WTC11 (cell line): ENCODE data around the gene GSX1. TPM values are rescaled to one million over a fixed set of nuclear protein-coding genes. Genes with fewer than 3 reads are reported as not detected.

ENCODE experiments used
- ATAC-seq: fragments of 200-7000 bp; cut with Tn5 transposase; 2 replicates; pipeline ENCODE4 v1.10.0; 2021; ENCODE audit warnings: mild to moderate bottlenecking, moderate library complexity
- CTCF ChIA-PET: fragments of 300-600 bp; sonication (Branson Sonifier 250); formaldehyde crosslinking; loops from one replicate; lab custom pipeline; 2021; ENCODE audit warnings: antibody characterized with exemption; lab: Charles Lee
- POLR2A ChIA-PET: fragments of 350-600 bp; sonication (Branson Sonifier 250); formaldehyde crosslinking; loops from one replicate; lab custom pipeline; 2021; ENCODE audit warnings: antibody characterized with exemption; lab: Charles Lee
- DNase-seq: peaks from one replicate; pipeline ENCODE4 v3.0.0; 2021; ENCODE audit warnings: low spot score
- H3K27ac Mint-ChIP-seq: 2 replicates; pipeline ENCODE4 v1.8.0; 2021; ENCODE audit warnings: mixed read lengths
- H3K27me3 Mint-ChIP-seq: 2 replicates; pipeline ENCODE4 v1.8.0; 2021; ENCODE audit warnings: low read depth, mild to moderate bottlenecking, moderate library complexity, mixed read lengths
- H3K36me3 Mint-ChIP-seq: 2 replicates; pipeline ENCODE4 v1.8.0; 2021; ENCODE audit warnings: mixed read lengths
- H3K4me1 Mint-ChIP-seq: 2 replicates; pipeline ENCODE4 v1.8.0; 2022; ENCODE audit warnings: mixed read lengths
- H3K4me3 Mint-ChIP-seq: 2 replicates; pipeline ENCODE4 v1.8.0; 2021; ENCODE audit warnings: mild to moderate bottlenecking, moderate library complexity, mixed read lengths
- H3K9me3 Mint-ChIP-seq: 2 replicates; pipeline ENCODE4 v1.8.0; 2021; ENCODE audit warnings: mixed read lengths
- ATF1 ChIP-seq: sonication (generic); formaldehyde crosslinking; IDR thresholded peaks from 2 replicates; pipeline ENCODE4 v1.8.1; 2023; ENCODE audit warnings: mild to moderate bottlenecking, moderate library complexity, missing genetic modification reagents
- EMX1 ChIP-seq: fragments of 250-450 bp; sonication (Bioruptor Pico); IDR thresholded peaks from 2 replicates; pipeline ENCODE4 v1.8.0; 2021; ENCODE audit warnings: mild to moderate bottlenecking
- FOXJ3 ChIP-seq: sonication (generic); formaldehyde crosslinking; IDR thresholded peaks from 2 replicates; pipeline ENCODE4 v1.9.0; 2021; ENCODE audit warnings: missing genetic modification reagents, mild to moderate bottlenecking, borderline replicate concordance
- GRHL2 ChIP-seq: fragments of 250-450 bp; sonication (Bioruptor Pico); IDR thresholded peaks from 2 replicates; pipeline ENCODE4 v1.8.0; 2022; ENCODE audit warnings: mild to moderate bottlenecking, moderate library complexity; ENCODE audit not compliant: insufficient replicate concordance, severe bottlenecking
- NFE2L1 ChIP-seq: sonication (generic); formaldehyde crosslinking; IDR thresholded peaks from 2 replicates; pipeline ENCODE4 v1.8.1; 2023; ENCODE audit warnings: missing genetic modification reagents
- NR3C1 ChIP-seq: sonication (generic); formaldehyde crosslinking; conservative IDR thresholded peaks from 2 replicates; pipeline ENCODE4 v1.8.1; 2023; ENCODE audit warnings: low read depth, mild to moderate bottlenecking, missing genetic modification reagents
- OVOL2 ChIP-seq: fragments of 250-450 bp; sonication (Bioruptor Pico); IDR thresholded peaks from 2 replicates; pipeline ENCODE4 v1.9.0; 2021; ENCODE audit warnings: mild to moderate bottlenecking, borderline replicate concordance
- ZBTB21 ChIP-seq: sonication (generic); formaldehyde crosslinking; IDR thresholded peaks from 2 replicates; pipeline ENCODE4 v1.8.1; 2023; ENCODE audit warnings: mild to moderate bottlenecking, missing genetic modification reagents, borderline replicate concordance
- ZNF138 ChIP-seq: sonication (generic); formaldehyde crosslinking; conservative IDR thresholded peaks from 2 replicates; pipeline ENCODE4 v1.8.1; 2022; ENCODE audit warnings: mild to moderate bottlenecking, moderate library complexity, missing genetic modification reagents
- ZNF232 ChIP-seq: sonication (generic); formaldehyde crosslinking; IDR thresholded peaks from 2 replicates; pipeline ENCODE4 v1.8.0; 2022; ENCODE audit warnings: mild to moderate bottlenecking, missing genetic modification reagents
- ZNF263 ChIP-seq: sonication (generic); formaldehyde crosslinking; IDR thresholded peaks from 2 replicates; pipeline ENCODE4 v1.8.1; 2022; ENCODE audit warnings: low read depth, mild to moderate bottlenecking, moderate library complexity, missing genetic modification reagents
- total RNA-seq: library from RNA; stranded (reverse); gene quantifications from 3 replicates; pipeline ENCODE4 v1.2.3, GENCODE V29; 2021
- TF ChIP-seq, protein P1 (sequence below): fragments of 250-450 bp; sonication (Bioruptor Pico); IDR thresholded peaks from 2 replicates; pipeline ENCODE4 v1.8.0; 2021; ENCODE audit warnings: mild to moderate bottlenecking
- TF ChIP-seq, protein P2 (sequence below): fragments of 200-600 bp; IDR thresholded peaks from 2 replicates; pipeline ENCODE4 v1.8.0; 2022; ENCODE audit warnings: antibody characterized with exemption
- TF ChIP-seq, protein P3 (sequence below): sonication (generic); formaldehyde crosslinking; IDR thresholded peaks from 2 replicates; pipeline ENCODE4 v1.8.0; 2023; ENCODE audit warnings: missing genetic modification reagents
- TF ChIP-seq, protein P4 (sequence below): sonication (generic); formaldehyde crosslinking; IDR thresholded peaks from 2 replicates; pipeline ENCODE4 v1.8.0; 2022; ENCODE audit warnings: mild to moderate bottlenecking, missing genetic modification reagents
- TF ChIP-seq, protein P5 (sequence below): sonication (generic); formaldehyde crosslinking; IDR thresholded peaks from 2 replicates; pipeline ENCODE4 v1.8.0; 2023; ENCODE audit warnings: mild to moderate bottlenecking, missing genetic modification reagents
- TF ChIP-seq, protein P6 (sequence below): sonication (generic); formaldehyde crosslinking; IDR thresholded peaks from 2 replicates; pipeline ENCODE4 v1.8.1; 2022; ENCODE audit warnings: missing genetic modification reagents, borderline replicate concordance

The GSX1 gene
- total RNA-seq, 1 experiment from 2014 or later = not detected

DNA sequence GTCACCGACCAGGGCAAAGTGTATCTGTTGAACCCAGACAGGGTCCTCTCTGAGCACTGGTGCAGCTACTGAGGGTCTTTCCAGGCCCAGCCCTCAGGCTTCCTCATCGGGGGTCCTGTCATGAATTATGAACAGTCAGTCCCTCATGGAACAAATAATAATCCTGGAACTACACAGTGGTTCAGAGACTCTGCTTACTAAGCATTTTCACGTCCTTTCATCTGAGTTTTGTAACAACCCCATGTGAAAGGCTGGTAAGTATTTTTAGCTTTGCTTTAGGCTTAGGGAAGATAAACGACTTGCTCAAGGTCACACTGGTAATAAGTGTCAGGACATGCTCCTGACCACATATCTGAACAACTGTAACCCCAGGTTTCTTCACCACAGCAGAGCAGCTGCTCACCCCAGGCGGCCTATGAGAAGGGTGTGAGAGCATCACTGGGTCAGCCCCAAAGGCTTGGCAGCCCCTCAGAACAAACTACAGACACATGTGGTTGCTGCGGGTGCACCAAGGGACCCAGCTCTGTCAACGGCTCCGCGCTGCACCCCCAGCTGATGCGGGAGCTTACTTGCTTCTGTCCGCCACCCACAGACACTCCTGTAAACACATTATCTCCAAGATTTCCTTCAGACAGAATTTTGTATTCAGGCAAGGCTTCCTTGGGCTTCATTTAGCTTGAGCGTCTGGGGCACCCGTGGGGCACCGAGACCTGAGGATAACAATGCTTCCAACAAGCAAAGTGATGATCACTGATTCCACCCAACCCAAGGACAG, 19.4 kb upstream of the GSX1 start:
- no peak for DNase-seq
- no peaks in the 10 kb centered on the region for H3K36me3 Mint-ChIP-seq
- H3K4me1 Mint-ChIP-seq = peaks cover 22% of the 10 kb centered on the region
- ChIA-PET CTCF (interaction anchor here (0.6 to 8.7 kb wide), 8 partner anchors 10 to 211 kb away, joined by 3 to 112 read pairs (median 5); no protein-coding TSS in a partner anchor), POLR2A (no interaction called here)
- no peak overlapping the region for H3K27ac Mint-ChIP-seq
- no peak for ATAC-seq
- no peak overlapping the region for H3K4me3 Mint-ChIP-seq
- H3K27me3 Mint-ChIP-seq = peaks cover 65% of the 10 kb centered on the region
- TF ChIP-seq, protein P1, sequence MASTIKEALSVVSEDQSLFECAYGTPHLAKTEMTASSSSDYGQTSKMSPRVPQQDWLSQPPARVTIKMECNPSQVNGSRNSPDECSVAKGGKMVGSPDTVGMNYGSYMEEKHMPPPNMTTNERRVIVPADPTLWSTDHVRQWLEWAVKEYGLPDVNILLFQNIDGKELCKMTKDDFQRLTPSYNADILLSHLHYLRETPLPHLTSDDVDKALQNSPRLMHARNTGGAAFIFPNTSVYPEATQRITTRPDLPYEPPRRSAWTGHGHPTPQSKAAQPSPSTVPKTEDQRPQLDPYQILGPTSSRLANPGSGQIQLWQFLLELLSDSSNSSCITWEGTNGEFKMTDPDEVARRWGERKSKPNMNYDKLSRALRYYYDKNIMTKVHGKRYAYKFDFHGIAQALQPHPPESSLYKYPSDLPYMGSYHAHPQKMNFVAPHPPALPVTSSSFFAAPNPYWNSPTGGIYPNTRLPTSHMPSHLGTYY = no peak
- no peak for TF ChIP-seq NR3C1
- TF ChIP-seq ATF1 (CRISPR knock-in tag) = no peak
- TF ChIP-seq, protein P2, sequence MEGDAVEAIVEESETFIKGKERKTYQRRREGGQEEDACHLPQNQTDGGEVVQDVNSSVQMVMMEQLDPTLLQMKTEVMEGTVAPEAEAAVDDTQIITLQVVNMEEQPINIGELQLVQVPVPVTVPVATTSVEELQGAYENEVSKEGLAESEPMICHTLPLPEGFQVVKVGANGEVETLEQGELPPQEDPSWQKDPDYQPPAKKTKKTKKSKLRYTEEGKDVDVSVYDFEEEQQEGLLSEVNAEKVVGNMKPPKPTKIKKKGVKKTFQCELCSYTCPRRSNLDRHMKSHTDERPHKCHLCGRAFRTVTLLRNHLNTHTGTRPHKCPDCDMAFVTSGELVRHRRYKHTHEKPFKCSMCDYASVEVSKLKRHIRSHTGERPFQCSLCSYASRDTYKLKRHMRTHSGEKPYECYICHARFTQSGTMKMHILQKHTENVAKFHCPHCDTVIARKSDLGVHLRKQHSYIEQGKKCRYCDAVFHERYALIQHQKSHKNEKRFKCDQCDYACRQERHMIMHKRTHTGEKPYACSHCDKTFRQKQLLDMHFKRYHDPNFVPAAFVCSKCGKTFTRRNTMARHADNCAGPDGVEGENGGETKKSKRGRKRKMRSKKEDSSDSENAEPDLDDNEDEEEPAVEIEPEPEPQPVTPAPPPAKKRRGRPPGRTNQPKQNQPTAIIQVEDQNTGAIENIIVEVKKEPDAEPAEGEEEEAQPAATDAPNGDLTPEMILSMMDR = no peak
- no peak for TF ChIP-seq FOXJ3
- no peak for TF ChIP-seq ZBTB21 (CRISPR knock-in tag)
- TF ChIP-seq, protein P3, sequence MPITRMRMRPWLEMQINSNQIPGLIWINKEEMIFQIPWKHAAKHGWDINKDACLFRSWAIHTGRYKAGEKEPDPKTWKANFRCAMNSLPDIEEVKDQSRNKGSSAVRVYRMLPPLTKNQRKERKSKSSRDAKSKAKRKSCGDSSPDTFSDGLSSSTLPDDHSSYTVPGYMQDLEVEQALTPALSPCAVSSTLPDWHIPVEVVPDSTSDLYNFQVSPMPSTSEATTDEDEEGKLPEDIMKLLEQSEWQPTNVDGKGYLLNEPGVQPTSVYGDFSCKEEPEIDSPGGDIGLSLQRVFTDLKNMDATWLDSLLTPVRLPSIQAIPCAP (CRISPR knock-in tag) = no peak
- no peak for TF ChIP-seq EMX1 (CRISPR knock-in tag)
- no peak for TF ChIP-seq NFE2L1
- TF ChIP-seq, protein P4, sequence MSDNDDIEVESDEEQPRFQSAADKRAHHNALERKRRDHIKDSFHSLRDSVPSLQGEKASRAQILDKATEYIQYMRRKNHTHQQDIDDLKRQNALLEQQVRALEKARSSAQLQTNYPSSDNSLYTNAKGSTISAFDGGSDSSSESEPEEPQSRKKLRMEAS = no peak
- TF ChIP-seq ZNF138 (CRISPR knock-in tag) = no peak
- no peak for TF ChIP-seq ZNF263 (CRISPR knock-in tag)
- TF ChIP-seq ZNF232 = no peak
- TF ChIP-seq, protein P5, sequence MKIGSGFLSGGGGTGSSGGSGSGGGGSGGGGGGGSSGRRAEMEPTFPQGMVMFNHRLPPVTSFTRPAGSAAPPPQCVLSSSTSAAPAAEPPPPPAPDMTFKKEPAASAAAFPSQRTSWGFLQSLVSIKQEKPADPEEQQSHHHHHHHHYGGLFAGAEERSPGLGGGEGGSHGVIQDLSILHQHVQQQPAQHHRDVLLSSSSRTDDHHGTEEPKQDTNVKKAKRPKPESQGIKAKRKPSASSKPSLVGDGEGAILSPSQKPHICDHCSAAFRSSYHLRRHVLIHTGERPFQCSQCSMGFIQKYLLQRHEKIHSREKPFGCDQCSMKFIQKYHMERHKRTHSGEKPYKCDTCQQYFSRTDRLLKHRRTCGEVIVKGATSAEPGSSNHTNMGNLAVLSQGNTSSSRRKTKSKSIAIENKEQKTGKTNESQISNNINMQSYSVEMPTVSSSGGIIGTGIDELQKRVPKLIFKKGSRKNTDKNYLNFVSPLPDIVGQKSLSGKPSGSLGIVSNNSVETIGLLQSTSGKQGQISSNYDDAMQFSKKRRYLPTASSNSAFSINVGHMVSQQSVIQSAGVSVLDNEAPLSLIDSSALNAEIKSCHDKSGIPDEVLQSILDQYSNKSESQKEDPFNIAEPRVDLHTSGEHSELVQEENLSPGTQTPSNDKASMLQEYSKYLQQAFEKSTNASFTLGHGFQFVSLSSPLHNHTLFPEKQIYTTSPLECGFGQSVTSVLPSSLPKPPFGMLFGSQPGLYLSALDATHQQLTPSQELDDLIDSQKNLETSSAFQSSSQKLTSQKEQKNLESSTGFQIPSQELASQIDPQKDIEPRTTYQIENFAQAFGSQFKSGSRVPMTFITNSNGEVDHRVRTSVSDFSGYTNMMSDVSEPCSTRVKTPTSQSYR (CRISPR knock-in tag) = no peak
- no peak for TF ChIP-seq GRHL2
- TF ChIP-seq, all 79 proteins: peak for 0
- H3K9me3 Mint-ChIP-seq = no peaks in the 10 kb centered on the region

DNA sequence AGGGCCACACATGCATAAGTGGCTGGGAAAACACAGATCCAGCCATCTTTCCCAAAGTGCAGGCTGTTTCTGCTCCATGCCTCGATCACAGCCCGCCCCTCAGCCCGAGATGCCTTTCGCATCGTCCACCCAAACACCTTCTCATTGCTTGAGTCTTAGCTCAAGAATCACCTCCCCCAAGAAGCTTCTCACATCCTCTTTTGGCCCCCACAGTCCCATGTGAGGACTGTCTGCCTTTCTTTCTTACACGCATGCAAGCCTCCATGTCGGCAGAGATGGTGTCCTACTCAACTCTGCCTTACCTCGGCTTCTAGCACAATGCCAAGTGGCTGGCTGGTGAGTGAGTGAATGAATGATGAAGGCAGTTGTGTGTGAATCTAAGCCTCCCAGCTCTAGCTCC, 18.1 kb upstream of the GSX1 start:
- peaks cover 22% of the 10 kb centered on the region for H3K4me1 Mint-ChIP-seq
- ChIA-PET POLR2A (no interaction called here), CTCF (interaction anchor here (1.0 to 8.7 kb wide), 6 partner anchors 8 to 179 kb away, joined by 3 to 112 read pairs (median 11); no protein-coding TSS in a partner anchor)

More for the DNA sequence above, 18.1 kb upstream of the GSX1 start:
- no peak overlapping the region for H3K27ac Mint-ChIP-seq
- peaks cover 71% of the 10 kb centered on the region for H3K27me3 Mint-ChIP-seq
- ATAC-seq (no peak), DNase-seq (no peak)
- H3K9me3 Mint-ChIP-seq = no peaks in the 10 kb centered on the region
- no peak overlapping the region for H3K4me3 Mint-ChIP-seq
- TF ChIP-seq, protein P6, sequence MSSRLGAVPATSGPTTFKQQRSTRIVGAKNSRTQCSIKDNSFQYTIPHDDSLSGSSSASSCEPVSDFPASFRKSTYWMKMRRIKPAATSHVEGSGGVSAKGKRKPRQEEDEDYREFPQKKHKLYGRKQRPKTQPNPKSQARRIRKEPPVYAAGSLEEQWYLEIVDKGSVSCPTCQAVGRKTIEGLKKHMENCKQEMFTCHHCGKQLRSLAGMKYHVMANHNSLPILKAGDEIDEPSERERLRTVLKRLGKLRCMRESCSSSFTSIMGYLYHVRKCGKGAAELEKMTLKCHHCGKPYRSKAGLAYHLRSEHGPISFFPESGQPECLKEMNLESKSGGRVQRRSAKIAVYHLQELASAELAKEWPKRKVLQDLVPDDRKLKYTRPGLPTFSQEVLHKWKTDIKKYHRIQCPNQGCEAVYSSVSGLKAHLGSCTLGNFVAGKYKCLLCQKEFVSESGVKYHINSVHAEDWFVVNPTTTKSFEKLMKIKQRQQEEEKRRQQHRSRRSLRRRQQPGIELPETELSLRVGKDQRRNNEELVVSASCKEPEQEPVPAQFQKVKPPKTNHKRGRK (CRISPR knock-in tag) = no peak
- TF ChIP-seq OVOL2 (CRISPR knock-in tag) = no peak
- no peaks in the 10 kb centered on the region for H3K36me3 Mint-ChIP-seq
